IgD-negative memory B cell (primary cell): ENCODE data around the gene TM2D3. TPM values are rescaled to one million over a fixed set of nuclear protein-coding genes. Genes with fewer than 3 reads are reported as not detected.

Source experiments
- H3K27ac Mint-ChIP-seq, 3 donors: one replicate each; pipeline ENCODE4 v1.8.0; 2020 to 2022; ENCODE audit warnings: mild to moderate bottlenecking in 3 of 3, mixed read lengths in 3 of 3, moderate library complexity in 1 of 3
- H3K27me3 Mint-ChIP-seq: one replicate; pipeline ENCODE4 v1.8.0; 2021; ENCODE audit warnings: mixed read lengths
- H3K36me3 Mint-ChIP-seq: one replicate; pipeline ENCODE4 v1.8.0; 2020; ENCODE audit warnings: mild to moderate bottlenecking, mixed read lengths
- H3K4me1 Mint-ChIP-seq, 3 donors: one replicate each; pipeline ENCODE4 v1.8.0; 2020 to 2022; ENCODE audit warnings: mixed read lengths in 3 of 3, mild to moderate bottlenecking in 1 of 3
- H3K4me3 Mint-ChIP-seq, 4 donors: one replicate each; pipeline ENCODE4 v1.8.0; 2020 to 2022; ENCODE audit warnings: mild to moderate bottlenecking in 4 of 4, mixed read lengths in 4 of 4, moderate library complexity in 3 of 4
- H3K9me3 Mint-ChIP-seq, 3 donors: one replicate each; pipeline ENCODE4 v1.8.0; 2020 to 2021; ENCODE audit warnings: mixed read lengths in 3 of 3, mild to moderate bottlenecking in 1 of 3
- polyA plus RNA-seq: library from polyadenylated mRNA; unstranded; fragments of 300-500 nt; fragmentation: Illumina TruSeq; gene quantifications from one replicate; pipeline ENCODE4 v1.2.3, GENCODE V29; 2021

Gene TM2D3
- polyA plus RNA-seq, 1 donor from 2014 or later: 30.5 TPM

DNA sequence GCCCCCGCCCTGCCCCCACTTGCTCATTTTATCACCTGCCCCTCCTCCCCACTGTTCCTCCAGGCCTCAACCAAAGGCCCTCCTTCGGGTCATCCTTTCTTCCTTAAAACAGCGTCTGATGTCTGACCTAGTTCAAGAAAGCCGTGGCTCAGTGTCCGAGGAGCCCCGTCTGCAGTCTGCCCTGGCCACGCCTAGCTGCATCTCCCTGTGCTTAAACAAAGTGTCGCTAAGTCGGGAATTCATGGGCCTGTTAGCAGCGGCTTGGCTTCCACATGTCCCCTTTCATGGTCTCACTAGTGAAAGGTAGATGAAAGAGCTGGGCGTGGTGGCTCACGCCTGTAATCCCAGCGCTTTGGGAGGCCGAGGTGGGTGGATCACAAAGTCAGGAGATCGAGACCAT is 41.2 kb downstream of the TM2D3 start:
- H3K27ac Mint-ChIP-seq: no peak overlapping the region
- no peaks in the 10 kb centered on the region for H3K27me3 Mint-ChIP-seq

DNA sequence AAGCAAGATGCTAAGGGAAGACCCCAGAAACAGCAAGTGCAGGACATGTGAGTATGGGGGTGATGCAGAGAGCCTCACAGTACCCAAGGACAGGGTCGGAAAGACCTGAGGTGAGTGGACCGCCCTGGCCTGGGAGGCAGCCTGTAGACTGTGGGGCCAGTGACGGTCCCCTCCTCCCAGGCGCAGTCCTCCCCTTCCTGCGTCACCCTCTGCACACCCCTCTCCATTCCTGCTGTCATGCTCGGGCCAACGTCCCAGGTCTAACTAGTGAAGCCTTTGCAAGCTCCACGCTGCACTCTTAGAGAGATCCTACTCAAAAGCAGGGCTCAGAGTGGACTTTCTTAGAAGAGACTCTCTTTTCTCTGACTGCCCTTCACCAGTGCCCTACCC is 41.6 kb downstream of the TM2D3 start:
- Mint-ChIP-seq H3K27ac (no peak overlapping the region), H3K36me3 (peaks cover 2% of the 10 kb centered on the region), H3K4me3 (no peak overlapping the region), H3K9me3 (no peaks in the 10 kb centered on the region), H3K4me1 (no peaks in the 10 kb centered on the region), H3K27me3 (peaks cover 2% of the 10 kb centered on the region)

More for the DNA sequence above, 41.2 kb downstream of the TM2D3 start:
- no peaks in the 10 kb centered on the region for H3K4me1 Mint-ChIP-seq
- H3K36me3 Mint-ChIP-seq: peaks cover 2% of the 10 kb centered on the region
- no peak overlapping the region for H3K4me3 Mint-ChIP-seq
- H3K9me3 Mint-ChIP-seq: no peaks in the 10 kb centered on the region

DNA sequence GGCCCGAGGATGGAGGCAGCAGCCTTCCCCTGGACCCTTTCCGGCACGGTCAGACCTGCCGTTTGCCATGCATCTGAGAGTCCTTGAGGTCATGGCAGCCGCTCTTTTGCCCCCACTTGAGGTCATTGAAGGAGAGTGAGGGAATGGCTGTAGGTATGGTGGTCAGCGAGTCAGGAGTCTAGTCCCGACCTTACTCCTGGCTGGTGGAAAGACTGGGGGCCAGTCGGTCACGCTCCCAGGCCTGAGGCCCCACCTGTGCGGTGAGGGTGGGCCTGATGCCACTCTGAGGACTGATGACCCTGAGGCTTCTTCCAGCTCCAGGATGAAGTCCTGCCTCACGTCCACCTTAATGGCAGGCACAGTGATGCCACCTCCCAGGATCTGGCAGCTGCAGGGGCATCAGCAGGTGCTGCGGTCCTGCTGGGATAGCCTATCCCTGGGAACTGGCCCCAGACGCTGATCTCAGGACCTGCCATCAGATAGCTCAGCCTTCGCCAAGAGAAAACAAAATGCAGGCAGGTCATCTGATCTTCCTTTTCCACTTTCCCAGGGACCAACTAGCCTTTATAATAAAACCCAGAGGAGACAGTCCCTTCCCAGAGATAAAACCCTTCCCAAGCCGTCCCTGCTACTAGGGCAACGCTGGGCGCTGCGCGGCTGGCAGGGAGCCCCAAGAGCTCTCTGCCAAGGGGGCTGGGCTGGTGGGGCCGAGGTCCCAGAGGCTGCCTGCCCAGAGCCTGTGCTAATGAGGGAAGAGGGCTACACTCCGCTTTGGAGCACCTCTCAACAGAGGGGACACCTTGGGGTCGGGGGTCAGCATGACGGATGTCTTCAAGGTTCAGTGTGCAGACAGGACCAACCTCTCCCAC is 42.2 kb downstream of the TM2D3 start:
- Mint-ChIP-seq H3K36me3 (peaks cover 2% of the 10 kb centered on the region), H3K27ac (no peak overlapping the region), H3K9me3 (no peaks in the 10 kb centered on the region), H3K4me3 (no peak overlapping the region), H3K27me3 (peaks cover 4% of the 10 kb centered on the region), H3K4me1 (no peaks in the 10 kb centered on the region)

DNA sequence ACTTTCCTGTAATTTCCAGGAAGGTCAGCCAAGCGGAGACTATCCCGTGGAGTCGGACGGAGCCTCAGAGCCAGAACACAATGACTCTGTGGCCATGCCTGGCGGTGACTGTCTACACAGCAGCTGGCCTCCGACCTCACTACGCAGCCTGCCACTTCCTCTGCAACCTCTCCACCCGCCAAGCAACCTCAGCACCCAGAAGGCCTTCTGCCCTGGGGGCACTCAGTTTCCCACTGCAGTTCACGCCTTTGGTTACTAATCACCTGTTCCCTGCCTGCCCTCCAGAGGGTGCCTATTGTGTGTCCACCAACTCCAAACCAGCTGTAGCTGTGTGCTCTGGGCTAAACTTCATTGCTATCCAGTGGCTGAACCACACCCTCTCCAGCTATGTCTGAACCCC is 44.0 kb downstream of the TM2D3 start:
- Mint-ChIP-seq H3K4me3 (no peak overlapping the region), H3K4me1 (no peaks in the 10 kb centered on the region), H3K27ac (no peak overlapping the region), H3K27me3 (peaks cover 4% of the 10 kb centered on the region), H3K36me3 (peaks cover 2% of the 10 kb centered on the region), H3K9me3 (peaks cover 0 to 6% (median 0%) of the 10 kb centered on the region in 3 donors)

DNA sequence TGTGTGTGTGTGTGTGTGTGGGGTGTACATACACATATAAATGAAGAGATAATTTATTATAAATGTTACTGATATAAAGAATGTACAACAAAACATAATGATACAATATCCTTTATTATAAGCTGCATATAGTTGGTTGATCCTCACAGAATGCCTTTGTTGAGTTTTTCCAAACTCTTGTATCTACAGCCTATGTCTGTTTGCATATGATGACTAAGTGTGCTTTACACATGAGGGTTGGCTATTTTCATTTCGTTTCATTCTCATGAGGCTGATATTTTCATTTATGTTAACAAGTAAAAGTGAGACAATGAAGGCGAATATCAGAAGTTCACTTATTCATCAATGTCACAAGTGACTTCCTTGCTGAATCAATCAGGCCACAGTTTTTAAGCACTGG is 45.1 kb downstream of the TM2D3 start:
- Mint-ChIP-seq H3K36me3 (peaks cover 2% of the 10 kb centered on the region), H3K27ac (no peak overlapping the region), H3K4me1 (no peaks in the 10 kb centered on the region), H3K4me3 (no peak overlapping the region), H3K9me3 (peaks cover 0 to 6% (median 0%) of the 10 kb centered on the region in 3 donors), H3K27me3 (peaks cover 7% of the 10 kb centered on the region)

DNA sequence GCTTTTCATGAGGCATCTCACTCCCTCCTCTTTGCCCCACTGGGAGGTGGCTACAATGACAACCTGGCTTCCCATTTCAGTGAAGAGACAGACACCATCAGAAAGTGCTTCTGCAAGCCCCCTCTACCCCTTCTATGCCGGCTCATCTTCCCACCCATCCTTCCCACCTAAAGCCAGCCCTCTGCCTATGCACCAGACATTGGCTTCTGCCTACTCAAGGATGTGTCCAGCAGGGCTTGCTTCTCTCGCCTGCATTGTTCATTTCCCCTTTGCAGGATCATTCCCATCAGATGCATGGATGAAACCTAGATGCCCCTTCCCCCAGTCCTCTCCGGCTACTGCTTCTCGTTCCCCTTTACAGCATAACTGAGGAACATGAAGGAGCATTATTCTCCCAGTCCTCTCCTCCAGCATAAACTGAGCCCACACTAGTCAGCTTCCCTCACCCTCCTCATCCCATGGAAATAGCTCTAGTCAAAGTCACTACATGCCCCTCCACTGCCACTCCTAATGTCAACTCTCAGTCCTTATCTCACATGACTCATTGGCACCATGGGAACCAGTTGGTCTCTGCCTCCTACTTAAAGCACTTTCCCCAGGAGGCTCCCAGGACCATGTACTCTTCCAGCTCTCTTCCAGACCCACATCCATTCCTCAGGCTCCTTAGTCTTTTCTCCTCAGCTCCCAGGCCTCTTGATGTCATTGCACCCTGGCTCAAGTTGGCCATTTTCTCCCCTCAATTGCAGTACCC is 47.9 kb downstream of the TM2D3 start:
- H3K27me3 Mint-ChIP-seq: peaks cover 19% of the 10 kb centered on the region
- no peak overlapping the region for H3K27ac Mint-ChIP-seq
- no peaks in the 10 kb centered on the region for H3K4me1 Mint-ChIP-seq
- peaks cover 0 to 6% (median 0%) of the 10 kb centered on the region in 3 donors for H3K9me3 Mint-ChIP-seq
- peaks cover 2% of the 10 kb centered on the region for H3K36me3 Mint-ChIP-seq
- no peak overlapping the region for H3K4me3 Mint-ChIP-seq

DNA sequence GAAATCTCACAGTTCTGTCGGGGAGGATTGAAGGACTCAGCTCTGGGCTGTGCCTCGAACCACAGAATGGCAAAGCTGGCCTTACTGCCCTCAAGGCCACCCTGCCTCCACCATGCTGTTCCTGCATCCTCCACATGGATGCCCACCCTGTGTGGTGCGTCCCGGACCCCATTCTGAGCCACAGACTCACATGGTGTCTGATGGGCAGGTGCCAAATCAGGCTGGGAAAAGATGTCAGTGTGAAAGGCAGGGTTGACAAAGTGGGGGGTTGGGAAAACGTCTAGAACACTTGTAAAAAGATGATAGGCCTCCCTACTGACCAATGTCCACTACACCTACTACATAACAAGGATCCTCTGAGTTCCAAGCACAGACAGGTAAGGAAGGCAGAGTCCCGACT is 49.4 kb downstream of the TM2D3 start:
- H3K36me3 Mint-ChIP-seq: no peaks in the 10 kb centered on the region
- H3K9me3 Mint-ChIP-seq: peaks cover 0 to 6% (median 0%) of the 10 kb centered on the region in 3 donors
- H3K27ac Mint-ChIP-seq: no peak overlapping the region
- no peaks in the 10 kb centered on the region for H3K4me1 Mint-ChIP-seq
- peaks cover 20% of the 10 kb centered on the region for H3K27me3 Mint-ChIP-seq
- no peak overlapping the region for H3K4me3 Mint-ChIP-seq

DNA sequence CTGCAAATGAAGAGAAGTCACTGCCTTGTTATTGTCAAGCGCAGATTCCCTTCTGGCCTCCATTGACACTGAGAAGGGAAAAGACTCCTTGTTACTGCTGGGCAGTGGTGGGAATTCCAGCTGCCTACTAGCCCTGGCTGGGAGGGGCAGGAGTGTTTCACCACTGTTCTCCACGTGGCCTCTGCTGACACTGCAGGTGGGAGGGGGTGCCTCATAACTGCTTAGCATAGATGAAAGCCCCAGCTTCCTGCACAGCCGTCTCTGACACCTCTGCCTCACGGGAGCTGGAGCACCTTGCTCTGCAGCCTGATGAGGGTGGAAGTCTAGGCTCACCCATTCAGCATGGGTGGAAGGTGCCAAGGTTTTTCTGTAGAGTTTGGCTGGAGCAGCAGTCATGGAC is 52.1 kb downstream of the TM2D3 start:
- H3K27me3 Mint-ChIP-seq: peaks cover 29% of the 10 kb centered on the region
- H3K4me1 Mint-ChIP-seq: no peaks in the 10 kb centered on the region

DNA sequence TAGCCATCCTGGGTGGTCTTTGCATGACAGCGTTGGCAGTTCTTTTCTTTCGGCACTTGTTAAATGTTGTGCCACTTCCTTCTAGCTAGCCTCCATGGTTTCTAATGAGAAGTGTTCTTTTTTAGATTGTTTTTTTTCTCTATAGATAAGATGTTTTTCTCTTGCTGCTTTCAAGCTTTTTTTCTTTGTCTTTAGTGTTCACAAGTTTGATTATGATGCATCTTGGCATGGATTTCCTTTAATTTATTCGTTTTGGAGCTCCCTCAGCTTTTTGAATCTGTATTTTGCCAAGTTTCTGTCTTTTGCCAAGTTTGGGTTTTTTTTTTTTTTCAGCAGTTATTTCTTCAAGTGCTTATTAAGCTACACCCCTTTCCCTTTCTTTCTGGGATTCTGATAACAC is 53.1 kb downstream of the TM2D3 start:
- H3K27me3 Mint-ChIP-seq: peaks cover 35% of the 10 kb centered on the region

More for the DNA sequence above, 52.1 kb downstream of the TM2D3 start:
- Mint-ChIP-seq H3K4me3 (no peak overlapping the region), H3K36me3 (peaks cover 3% of the 10 kb centered on the region), H3K9me3 (peaks cover 6 to 22% (median 17%) of the 10 kb centered on the region in 3 donors), H3K27ac (no peak overlapping the region)

DNA sequence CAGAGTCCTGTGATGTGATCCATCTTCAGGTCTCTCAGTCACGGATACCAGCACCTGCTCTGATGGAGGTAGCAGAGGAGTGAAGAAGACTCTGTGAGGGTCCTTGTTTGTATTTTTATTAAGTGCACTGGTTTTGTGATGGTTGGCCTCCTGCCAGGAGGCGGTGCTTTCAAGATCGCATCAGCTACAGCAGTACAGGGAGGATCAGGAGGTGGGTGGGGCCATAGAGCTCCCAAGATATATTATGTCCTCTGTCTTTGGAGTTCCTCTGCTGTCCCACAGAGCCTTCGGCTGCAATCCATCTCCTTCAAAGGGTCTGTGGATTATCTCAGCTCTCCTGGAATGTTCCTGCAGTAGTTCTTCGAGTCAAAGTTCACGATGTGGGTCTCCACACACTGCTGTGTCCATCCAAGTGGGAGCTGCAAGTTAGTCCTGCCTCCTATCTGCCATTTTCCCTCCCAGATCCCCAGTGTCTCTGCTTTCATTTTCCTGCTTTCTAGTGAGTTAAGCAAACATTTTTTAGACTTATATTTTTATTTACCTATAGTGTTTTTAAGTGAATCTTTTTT is 54.7 kb downstream of the TM2D3 start:
- Mint-ChIP-seq H3K9me3 (peaks cover 10 to 26% (median 18%) of the 10 kb centered on the region in 3 donors), H3K27ac (no peak overlapping the region), H3K4me1 (no peaks in the 10 kb centered on the region), H3K36me3 (peaks cover 3% of the 10 kb centered on the region), H3K4me3 (no peak overlapping the region), H3K27me3 (peaks cover 31% of the 10 kb centered on the region)

More for the DNA sequence above, 53.1 kb downstream of the TM2D3 start:
- H3K4me1 Mint-ChIP-seq: no peaks in the 10 kb centered on the region
- peaks cover 7 to 24% (median 18%) of the 10 kb centered on the region in 3 donors for H3K9me3 Mint-ChIP-seq
- H3K27ac Mint-ChIP-seq: no peak overlapping the region
- H3K36me3 Mint-ChIP-seq: peaks cover 3% of the 10 kb centered on the region
- no peak overlapping the region for H3K4me3 Mint-ChIP-seq

DNA sequence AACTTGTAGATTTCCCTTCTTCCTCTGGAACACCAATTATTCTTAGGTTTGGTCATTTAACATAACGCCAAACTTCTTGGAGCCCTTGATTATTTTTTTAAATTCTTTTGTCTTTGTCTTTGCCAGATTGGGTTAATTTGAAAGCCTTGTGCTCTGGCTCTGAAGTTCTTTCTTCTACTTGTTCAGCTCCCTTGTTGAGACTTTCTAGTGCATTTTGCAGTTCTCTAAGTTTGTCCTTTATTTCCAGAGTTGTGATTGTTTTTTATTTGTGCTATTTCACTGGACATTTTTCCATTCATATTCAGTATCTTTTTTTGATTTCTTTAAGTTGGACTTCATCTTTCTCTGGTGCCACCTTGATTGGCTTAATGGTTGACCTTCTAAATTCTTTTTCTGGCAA is 55.5 kb downstream of the TM2D3 start:
- Mint-ChIP-seq H3K4me3 (peak overlapping the region in 1 of 4 donors; percentile 63), H3K27me3 (peaks cover 31% of the 10 kb centered on the region), H3K4me1 (no peaks in the 10 kb centered on the region), H3K9me3 (peaks cover 10 to 26% (median 18%) of the 10 kb centered on the region in 3 donors), H3K27ac (no peak overlapping the region), H3K36me3 (peaks cover 3% of the 10 kb centered on the region)

Other genes with a start within 250 kb of the TM2D3 start
- 0.14 TPM for gene PCSK6, start 162.7 kb downstream of the TM2D3 start, polyA plus RNA-seq
- gene TARS3, start 72.1 kb upstream of the TM2D3 start, polyA plus RNA-seq: 13.3 TPM
- not detected for gene OR4F6, start 151.1 kb upstream of the TM2D3 start, polyA plus RNA-seq
- gene OR4F15, start 159.8 kb upstream of the TM2D3 start, polyA plus RNA-seq: not detected